HL-60/S4 treated with phorbol 12-myristate 13-acetate at 8.2 ng/mL for 4 days and 3 days (cell line): ENCODE measurements around the gene TMEM255A.

Experiments
- in situ Hi-C: fragments of 300-500 bp; cut with MboI; formaldehyde crosslinking; loops from 2 replicates; pipeline ENCODE4 v1.15.0; 2022; ENCODE audit warnings: low sequenced_read_pairs

Gene TMEM255A

DNA sequence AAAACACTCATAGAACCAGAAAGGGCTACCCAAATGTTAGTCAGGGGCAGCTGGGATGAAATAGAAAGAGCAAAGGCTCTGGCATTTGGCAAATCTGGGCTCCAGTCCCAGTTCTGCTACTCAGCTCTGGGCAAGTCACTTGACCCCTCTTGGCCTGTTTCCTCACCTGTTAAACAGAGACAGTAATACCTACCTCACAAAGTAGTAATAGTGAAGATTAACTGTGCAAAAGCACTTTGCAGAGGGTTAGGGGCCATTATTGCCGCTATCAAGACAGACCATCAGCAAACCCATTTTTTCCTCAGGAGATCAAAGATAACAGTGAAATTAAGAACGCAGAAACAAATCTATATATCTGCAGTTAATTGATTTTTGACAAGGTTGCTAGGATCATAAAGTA, 40.0 kb downstream of the TMEM255A start:
- in situ Hi-C loops: no loop called here

DNA sequence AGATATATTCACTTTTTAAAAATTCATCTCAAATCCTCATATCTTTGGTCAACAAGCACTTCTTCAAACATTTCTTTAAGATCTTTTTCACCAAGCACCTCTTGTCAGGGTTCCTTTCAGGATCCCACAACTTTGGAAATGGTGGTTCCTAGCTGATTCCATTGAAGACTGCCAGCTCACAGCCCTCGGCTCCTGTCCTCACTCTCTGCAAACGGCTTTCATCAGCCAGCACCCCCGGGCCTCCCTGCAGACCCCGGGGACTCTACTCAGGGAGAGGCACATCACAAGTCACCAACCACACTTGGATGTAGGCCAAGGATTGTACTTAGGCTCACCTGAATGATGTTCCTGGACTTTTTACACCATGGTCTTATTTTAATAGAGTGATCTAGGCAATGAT, 40.7 kb downstream of the TMEM255A start:
- in situ Hi-C loops: no loop called here

DNA sequence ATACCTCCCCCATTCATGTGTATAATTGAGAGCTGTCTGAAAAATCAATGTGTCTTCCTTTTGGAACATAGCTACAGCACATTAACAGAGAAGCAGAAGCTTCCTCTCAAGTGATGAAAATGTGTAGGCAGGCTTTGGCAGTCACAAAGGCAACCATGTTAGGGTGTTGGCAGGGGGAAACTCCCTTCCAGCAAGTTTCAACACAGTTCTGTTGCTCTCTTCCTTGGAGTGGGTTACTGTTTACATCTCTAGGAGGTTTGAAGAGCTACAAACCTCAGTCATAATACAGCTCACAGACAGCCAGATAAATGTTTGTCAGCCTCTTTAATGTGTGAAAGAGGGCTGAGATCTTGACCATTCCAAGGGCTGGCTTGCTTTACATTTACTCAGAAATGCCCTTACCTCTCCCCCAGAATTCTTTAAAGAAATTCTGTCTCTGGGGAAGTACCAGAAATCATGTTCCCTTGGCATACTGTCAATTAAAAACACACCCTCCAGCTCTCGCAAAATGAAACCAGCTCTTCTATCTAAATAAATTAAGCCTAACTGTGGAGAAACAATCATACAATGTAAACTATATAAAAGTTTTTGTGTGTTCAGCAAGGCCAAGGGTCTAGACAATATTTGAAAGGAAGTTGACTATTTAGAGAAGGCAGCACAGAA, 41.8 kb downstream of the TMEM255A start:
- in situ Hi-C loops: no loop called here

DNA sequence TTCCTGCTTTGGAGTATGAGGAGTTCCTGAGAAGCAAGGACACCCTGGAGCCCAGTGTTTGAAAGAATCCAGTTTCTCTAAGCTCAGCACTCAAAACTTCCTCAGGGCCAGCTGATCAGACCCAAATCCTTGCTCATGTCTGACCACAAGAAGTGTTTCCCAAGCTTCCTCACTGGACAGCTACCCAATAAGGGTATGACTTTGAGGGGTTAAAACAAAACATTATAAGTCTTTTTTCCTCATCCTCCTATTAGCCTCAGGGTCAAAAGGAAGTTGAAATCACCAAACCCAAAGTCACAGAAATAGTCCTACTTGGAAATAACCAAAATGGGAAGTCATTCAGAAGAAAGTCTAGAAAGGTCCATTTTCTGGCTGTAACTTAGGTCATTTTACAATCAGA, 46.9 kb downstream of the TMEM255A start:
- in situ Hi-C loops: no loop called here

- in situ Hi-C loops: no loop called here
Measured at GRCh38 chrX:120262859-120263708, 48.2 kb downstream of the TMEM255A start.

DNA sequence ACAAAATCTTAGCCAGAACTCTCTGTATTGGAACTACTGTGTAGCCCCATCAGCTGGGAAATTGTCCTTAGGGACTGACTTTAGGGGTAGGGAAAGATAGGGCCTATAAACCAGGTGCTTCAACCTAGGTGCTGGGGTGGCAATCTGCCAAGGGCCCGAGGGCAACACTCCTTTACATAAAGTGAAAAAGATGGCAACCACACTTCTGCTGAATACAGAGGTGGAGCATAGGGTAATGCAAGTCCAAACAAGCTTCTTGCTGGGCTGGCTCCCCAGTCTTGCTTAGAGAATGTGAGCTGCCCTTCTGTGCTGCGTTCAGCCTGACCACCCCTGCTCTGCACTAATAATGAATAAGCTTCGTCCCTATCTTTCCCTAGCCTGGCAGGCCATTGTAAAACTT, 50.9 kb downstream of the TMEM255A start:
- in situ Hi-C loops: no loop called here

DNA sequence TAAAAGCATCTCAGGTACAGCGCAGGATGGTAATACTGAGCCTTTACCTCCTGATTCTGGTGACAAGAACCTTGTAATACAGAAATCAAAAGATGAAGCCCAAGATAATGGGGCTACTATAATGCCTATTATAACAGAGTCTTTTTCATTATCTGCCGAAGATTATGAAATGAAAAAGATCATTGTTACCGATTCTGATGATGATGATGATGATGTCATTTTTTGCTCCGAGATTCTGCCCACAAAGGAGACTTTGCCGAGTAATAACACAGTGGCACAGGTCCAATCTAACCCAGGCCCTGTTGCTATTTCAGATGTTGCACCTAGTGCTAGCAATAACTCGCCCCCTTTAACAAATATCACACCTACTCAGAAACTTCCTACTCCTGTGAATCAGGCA, 57.5 kb downstream of the TMEM255A start:
- in situ Hi-C loops: no loop called here

DNA sequence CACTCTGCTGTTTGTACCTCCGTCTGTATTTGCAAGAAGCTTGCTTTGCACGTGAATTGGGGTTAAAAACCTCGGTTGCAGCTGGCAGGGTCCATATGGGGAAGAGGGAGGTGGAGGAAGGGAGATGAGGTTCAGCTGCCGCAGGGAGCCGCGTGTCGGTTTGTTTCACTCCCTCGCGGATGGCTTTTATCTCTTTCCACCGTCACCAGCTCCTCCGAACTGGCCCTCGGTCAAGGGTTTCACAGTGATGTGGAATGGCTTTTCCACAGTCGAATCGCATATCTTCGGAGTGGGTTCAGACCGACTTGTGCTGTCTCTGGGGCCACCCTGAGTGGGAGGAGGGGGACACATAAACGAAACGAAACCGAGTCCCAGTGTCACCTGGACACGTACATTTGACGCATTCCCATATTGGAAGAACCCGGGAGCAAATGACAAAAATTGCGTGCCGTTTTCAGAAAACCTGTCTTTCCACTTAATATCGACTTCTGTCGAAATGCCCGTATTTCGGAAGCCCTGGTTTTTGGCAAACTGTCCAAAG, 59.7 kb downstream of the TMEM255A start:
- in situ Hi-C loops: no loop called here

DNA sequence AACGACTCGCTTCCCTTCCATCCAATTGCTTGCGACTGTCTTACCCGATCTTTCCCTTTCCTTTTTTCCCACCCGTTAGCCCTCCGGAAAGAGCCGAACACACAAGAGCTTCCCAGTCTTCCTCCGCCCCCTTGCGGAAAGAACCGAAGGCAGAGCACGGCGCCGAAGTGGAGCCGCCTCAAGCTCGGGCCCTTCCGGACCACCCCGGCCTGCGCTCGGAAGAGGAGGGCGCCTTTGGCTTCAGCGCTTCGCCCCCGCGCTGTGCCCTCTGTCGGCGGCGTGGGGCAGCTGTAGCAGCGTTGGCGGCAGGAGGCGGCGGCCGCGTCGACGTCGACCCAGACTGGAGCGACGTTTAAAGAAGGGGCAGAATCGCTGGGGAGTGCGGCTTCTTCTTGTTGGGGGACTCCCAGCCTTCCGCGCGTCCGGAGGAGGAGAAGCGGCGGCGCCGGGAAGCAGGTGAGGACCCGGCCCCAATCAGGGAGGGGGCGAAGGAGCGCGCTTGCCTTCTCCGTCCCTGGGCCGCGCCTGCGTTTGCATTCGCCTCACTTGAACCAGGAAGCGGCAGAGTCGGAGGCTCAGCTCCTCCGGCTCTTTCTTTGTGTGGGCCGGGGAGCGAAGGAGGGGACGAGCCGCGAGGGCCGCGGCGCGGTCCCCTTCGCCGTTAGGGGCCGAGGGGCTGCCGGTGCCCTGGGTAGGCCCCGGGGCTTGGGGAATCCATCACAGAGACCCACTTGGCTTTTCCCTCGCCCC, 60.6 kb downstream of the TMEM255A start, which contains the start of gene ZBTB33:
Gene ZBTB33, plus strand, starts transcription at position 291 of the 750 bp plus-strand sequence. CDS start 2,604 bp downstream, outside the sequence.
- in situ Hi-C loops: no loop called here

DNA sequence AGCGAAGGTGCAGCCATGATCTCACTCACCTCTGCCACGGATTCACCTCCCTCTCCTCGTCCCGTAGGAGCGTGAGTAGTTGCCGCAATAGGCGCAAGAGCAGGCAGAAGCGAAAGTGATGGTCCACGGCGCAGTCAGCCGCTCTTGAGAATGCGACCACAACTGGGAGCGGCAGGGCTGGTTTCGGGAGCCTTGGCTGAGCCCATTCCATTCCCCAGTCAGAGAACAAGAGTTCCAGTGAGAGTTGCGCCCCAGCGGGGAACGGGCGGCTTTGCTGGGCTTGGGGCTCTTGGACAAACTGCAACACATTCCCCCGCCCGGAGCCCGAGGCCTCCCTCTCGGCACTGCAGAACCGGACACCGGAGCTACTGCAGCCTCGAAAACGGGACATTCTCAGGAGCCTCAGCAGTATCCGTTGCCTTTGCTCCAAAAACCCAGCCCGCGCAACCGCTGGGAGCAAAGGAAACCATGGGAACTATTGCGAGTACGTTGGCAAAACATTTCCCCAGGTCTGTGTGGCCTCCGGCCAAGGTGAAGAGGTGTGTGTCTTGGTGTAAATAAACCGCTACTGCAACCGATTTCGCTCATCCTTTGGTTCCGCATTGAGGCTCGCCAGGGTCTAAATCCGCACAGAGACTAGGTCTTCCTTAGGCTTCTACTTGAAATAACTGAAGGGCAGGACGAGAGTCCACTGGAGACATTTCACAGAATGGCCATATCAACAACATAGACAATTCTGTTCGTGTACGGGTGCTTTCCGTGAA, 66.3 kb downstream of the TMEM255A start:
- in situ Hi-C loops: no loop called here

DNA sequence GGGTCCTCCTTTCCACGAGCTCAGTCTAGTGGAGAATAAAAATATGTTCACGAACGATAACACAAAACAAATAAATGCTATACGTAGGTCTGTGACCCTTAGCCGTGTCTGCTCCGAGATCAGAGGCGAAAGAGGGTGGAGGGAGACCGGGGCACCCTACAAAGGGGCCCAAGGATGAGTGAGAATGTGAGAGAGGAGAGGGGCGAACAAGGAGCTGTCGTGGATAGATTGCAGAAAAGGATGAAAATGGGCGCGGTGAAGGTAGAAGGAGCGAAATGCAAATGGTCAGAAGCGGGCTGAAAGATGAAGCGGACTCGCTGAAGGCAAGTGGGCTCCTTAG, 66.9 kb downstream of the TMEM255A start:
- in situ Hi-C loops: no loop called here

GRCh38 chrX:120242813-120243212, 68.4 kb downstream of the TMEM255A start:
- in situ Hi-C loops: no loop called here

- in situ Hi-C loops: no loop called here
Measured at GRCh38 chrX:120238933-120239332, 72.3 kb downstream of the TMEM255A start.

DNA sequence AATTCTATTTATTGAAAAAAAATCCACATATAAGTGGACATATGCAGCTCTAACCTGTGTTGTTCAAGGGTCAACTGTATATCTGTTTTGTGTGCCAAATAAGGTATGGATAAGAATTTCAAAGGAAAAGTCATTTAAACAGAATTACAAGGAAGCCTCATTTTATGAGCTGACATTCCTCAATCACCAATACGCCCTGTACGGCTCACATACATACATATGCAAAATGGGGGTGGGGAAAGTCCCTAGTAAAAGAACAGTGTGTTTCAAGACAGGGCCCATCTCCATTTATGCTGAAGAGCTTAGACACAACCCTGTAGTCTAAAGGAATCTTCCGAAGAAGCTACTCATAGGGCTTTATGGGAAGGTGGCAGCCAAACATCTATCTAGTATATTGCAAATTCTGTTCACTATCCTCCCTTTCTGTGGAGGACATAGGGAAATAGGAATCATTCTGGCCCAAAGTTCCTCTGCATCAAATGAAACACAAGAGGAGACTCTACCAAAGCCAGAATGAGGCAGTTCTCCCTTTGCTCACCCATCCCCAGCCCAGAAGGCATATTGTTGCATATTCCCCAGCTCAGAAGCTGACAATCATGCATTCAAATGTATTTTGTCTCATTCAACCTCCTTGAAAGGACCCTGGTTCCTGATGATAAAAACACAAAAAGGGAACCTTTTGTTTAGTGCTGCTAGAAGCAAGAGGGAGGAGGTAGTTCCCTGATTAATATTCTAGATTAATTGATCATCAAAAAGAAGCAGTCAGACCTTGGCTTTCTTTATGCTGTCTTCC, 74.4 kb downstream of the TMEM255A start:
- in situ Hi-C loops: no loop called here

- in situ Hi-C loops: no loop called here
Measured at GRCh38 chrX:120235284-120235683, 76.0 kb downstream of the TMEM255A start.

DNA sequence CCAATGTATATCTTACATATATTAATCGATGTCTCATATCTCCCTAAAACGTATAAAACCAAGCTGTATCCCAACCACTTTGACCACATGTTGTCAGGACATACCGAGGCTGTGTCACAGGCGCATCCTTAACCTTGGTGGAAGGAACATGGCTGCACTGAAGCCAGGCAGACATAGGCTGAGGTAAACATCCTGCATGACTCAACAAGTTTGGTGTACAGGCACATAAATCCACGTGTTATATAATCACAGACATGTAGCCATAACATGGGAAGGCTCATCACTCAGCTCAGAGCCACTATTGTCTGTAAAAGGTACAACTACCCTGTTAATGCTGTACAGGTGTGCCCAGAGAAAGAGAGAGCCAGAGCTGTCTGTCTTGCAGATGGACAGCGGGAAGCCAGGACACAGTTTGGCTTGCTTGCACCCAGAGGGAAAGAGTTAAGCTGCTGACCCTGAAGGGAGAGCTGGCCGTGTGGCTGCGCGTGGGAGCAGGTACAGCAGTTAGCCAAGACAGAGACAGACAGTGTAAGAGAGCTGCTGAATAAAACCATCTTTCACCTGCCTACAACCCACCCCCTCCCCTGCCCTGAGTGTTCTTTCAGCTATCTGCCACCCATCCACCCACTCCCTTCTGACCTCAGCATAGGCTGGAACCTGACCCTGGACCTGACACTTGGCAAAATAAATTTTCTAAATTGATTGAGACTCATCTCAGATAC, 82.9 kb downstream of the TMEM255A start:
- in situ Hi-C loops: no loop called here

- in situ Hi-C loops: no loop called here
Measured at GRCh38 chrX:120224388-120224787, 86.9 kb downstream of the TMEM255A start.

DNA sequence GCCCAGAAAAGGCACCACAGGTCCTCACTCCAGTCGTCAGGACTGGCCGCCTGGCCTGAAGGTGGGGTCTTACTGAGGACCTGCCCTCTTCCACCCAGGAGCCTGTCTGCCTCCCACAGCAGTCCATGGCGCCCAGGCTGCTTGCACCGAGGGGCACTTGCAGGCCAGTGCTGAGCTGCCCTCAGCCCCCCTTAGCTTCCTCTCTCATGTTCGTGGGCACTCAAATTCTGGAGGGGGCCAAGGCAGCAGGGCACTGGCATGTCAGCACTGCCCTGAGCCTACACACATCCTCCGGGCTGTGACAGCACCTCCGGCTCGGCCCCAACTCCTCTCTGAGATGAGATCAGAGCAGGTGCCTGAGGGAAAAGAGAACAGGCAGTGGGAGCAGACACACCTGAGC, 87.9 kb downstream of the TMEM255A start:
- in situ Hi-C loops: no loop called here
